ENCODE results near the gene LRRC34. TPM values are rescaled to one million over a fixed set of nuclear protein-coding genes. Genes with fewer than 3 reads are reported as not detected.

The LRRC34 gene
- total RNA-seq, 1 donor from 2014 or later, result 1.5 TPM

GRCh38 chr3:169838511-169839030, 25.9 kb upstream of the LRRC34 start:
- TF ChIP-seq CTCF (IDR thresholded peaks at IDR 0.05), result no peak
- no peaks in the 10 kb centered on the region for H3K4me1 Mint-ChIP-seq (ENCODE audit: unreplicated experiment)
- H3K4me3 Mint-ChIP-seq (ENCODE audit: unreplicated experiment), result no peak overlapping the region

GRCh38 chr3:169836942-169837275, 24.2 kb upstream of the LRRC34 start:
- Mint-ChIP-seq H3K4me1 (ENCODE audit: unreplicated experiment) (no peaks in the 10 kb centered on the region), H3K4me3 (ENCODE audit: unreplicated experiment) (no peak overlapping the region), H3K9me3 (ENCODE audit: unreplicated experiment) (no peaks in the 10 kb centered on the region), H3K27me3 (ENCODE audit: unreplicated experiment) (peaks cover 7% of the 10 kb centered on the region), H3K27ac (ENCODE audit: unreplicated experiment) (no peak overlapping the region), H3K36me3 (ENCODE audit: unreplicated experiment) (no peaks in the 10 kb centered on the region)
- TF ChIP-seq CTCF (IDR thresholded peaks at IDR 0.05), result no peak
- no peak for DNase-seq (ENCODE audit: extremely low spot score, unreplicated experiment)

More at GRCh38 chr3:169838511-169839030, 25.9 kb upstream of the LRRC34 start:
- H3K9me3 Mint-ChIP-seq (ENCODE audit: unreplicated experiment), result peaks cover 2% of the 10 kb centered on the region
- H3K36me3 Mint-ChIP-seq (ENCODE audit: unreplicated experiment), result no peaks in the 10 kb centered on the region
- peaks cover 12% of the 10 kb centered on the region for H3K27me3 Mint-ChIP-seq (ENCODE audit: unreplicated experiment)
- H3K27ac Mint-ChIP-seq (ENCODE audit: unreplicated experiment), result no peak overlapping the region
- DNase-seq (ENCODE audit: extremely low spot score, unreplicated experiment), result no peak

- no peaks in the 10 kb centered on the region for H3K9me3 Mint-ChIP-seq (ENCODE audit: unreplicated experiment)
- H3K4me3 Mint-ChIP-seq (ENCODE audit: unreplicated experiment), result no peak overlapping the region
- H3K27ac Mint-ChIP-seq (ENCODE audit: unreplicated experiment), result no peak overlapping the region
- H3K27me3 Mint-ChIP-seq (ENCODE audit: unreplicated experiment), result peaks cover 7% of the 10 kb centered on the region
- no peaks in the 10 kb centered on the region for H3K4me1 Mint-ChIP-seq (ENCODE audit: unreplicated experiment)
- no peak for DNase-seq (ENCODE audit: extremely low spot score, unreplicated experiment)
- no peaks in the 10 kb centered on the region for H3K36me3 Mint-ChIP-seq (ENCODE audit: unreplicated experiment)
- no peak for TF ChIP-seq CTCF (IDR thresholded peaks at IDR 0.05)
Observed at GRCh38 chr3:169836078-169836941, 23.6 kb upstream of the LRRC34 start.

- Mint-ChIP-seq H3K36me3 (ENCODE audit: unreplicated experiment) (no peaks in the 10 kb centered on the region), H3K27me3 (ENCODE audit: unreplicated experiment) (peaks cover 4% of the 10 kb centered on the region), H3K27ac (ENCODE audit: unreplicated experiment) (no peak overlapping the region), H3K4me3 (ENCODE audit: unreplicated experiment) (no peak overlapping the region), H3K9me3 (ENCODE audit: unreplicated experiment) (no peaks in the 10 kb centered on the region), H3K4me1 (ENCODE audit: unreplicated experiment) (no peaks in the 10 kb centered on the region)
- no peak for TF ChIP-seq CTCF (IDR thresholded peaks at IDR 0.05)
- no peak for DNase-seq (ENCODE audit: extremely low spot score, unreplicated experiment)
Observed at GRCh38 chr3:169835533-169835932, 22.8 kb upstream of the LRRC34 start.

GRCh38 chr3:169827712-169828111, 15.0 kb upstream of the LRRC34 start:
- TF ChIP-seq CTCF (IDR thresholded peaks at IDR 0.05), result no peak
- Mint-ChIP-seq H3K4me3 (ENCODE audit: unreplicated experiment) (no peak overlapping the region), H3K9me3 (ENCODE audit: unreplicated experiment) (no peaks in the 10 kb centered on the region), H3K27me3 (ENCODE audit: unreplicated experiment) (no peaks in the 10 kb centered on the region), H3K4me1 (ENCODE audit: unreplicated experiment) (no peaks in the 10 kb centered on the region), H3K27ac (ENCODE audit: unreplicated experiment) (no peak overlapping the region), H3K36me3 (ENCODE audit: unreplicated experiment) (no peaks in the 10 kb centered on the region)
- no peak for DNase-seq (ENCODE audit: extremely low spot score, unreplicated experiment)
